Endothelial cell of coronary artery (primary cell): ENCODE measurements around the gene FOXD4L3. TPM values are rescaled to one million over a fixed set of nuclear protein-coding genes. Genes with fewer than 3 reads are reported as not detected.

ENCODE experiments used
- total RNA-seq: library from RNA; depleted of rRNA; stranded (reverse); fragments of >200 nt; gene quantifications from 2 replicates; pipeline ENCODE4 v1.2.3, GENCODE V29; 2014

FOXD4L3 gene
- 0.09 TPM in 1 of 2 replicates, not detected in the other for total RNA-seq

DNA sequence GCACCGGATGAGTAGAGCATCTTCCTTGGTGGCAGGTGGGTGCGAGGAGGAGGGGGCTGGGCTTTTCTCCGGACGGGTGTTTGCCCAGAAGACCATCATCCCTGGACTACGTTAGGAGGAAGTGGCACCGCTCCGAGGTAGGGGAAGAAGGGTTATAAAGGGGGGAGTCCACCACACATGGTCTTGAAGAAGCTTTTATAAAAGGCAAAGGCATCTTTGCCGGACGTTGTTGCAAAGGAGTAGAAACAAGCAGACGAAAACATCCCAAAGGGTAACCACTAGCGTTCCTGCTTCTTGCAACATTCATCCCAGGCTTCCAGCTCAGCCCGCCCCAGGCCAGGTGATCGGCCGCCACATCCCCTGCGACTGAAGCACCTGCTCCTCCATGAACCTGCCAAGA lies at the start of gene FOXD4L3:
Gene FOXD4L3, plus strand, starts transcription at position 301 of the 400 bp plus-strand sequence. Its CDS starts 85 bp downstream, at position 386.

Other genes starting within 250 kb of the FOXD4L3 start
- gene ZNG1C, start 60.9 kb upstream of the FOXD4L3 start, total RNA-seq: 29.6 and 36.7 TPM in 2 replicates
- gene PGM5, start 53.7 kb downstream of the FOXD4L3 start, total RNA-seq: 1.1 TPM in 1 of 2 replicates, not detected in the other
- not detected in 2 replicates for gene TMEM252, start 238.0 kb downstream of the FOXD4L3 start, total RNA-seq